Urothelium cell line (cell line): Measurements from ENCODE around the gene ZNF786.
"Not testable (repeated sequence)": the region's sequence is repeated elsewhere in the genome, so short reads cannot be mapped to it uniquely, and the experiment has no call there.

Source experiments
- DNase-seq: peaks from one replicate; pipeline ENCODE4 v3.0.0; 2011; ENCODE audit warnings: low spot score, mixed read lengths
- FAIRE-seq: peaks from 2 replicates; lab custom pipeline; 2011; peaks lifted over from hg19 to GRCh38; lab: Jason Lieb, UNC

Gene ZNF786

GRCh38 chr7:149090397-149091195 is at the start of gene ZNF786:
ZNF786 (minus strand) TSS chr7:149090718; CDS start chr7:149090640, 78 bp downstream.
- no peak for FAIRE-seq

GRCh38 chr7:149136118-149136517 is 45.6 kb upstream of the ZNF786 start:
- no peak for FAIRE-seq

More at GRCh38 chr7:149090397-149091195, at the start of gene ZNF786:
- DNase-seq, result peak; percentile 69

GRCh38 chr7:149133028-149133710 is 42.7 kb upstream of the ZNF786 start:
- DNase-seq (no peak), FAIRE-seq (no peak)

More at GRCh38 chr7:149136118-149136517, 45.6 kb upstream of the ZNF786 start:
- DNase-seq, result no peak

GRCh38 chr7:149130572-149131198 is 40.2 kb upstream of the ZNF786 start:
- DNase-seq (no peak), FAIRE-seq (no peak)

- peak; percentile 32 for DNase-seq
- FAIRE-seq, result no peak
Measured at GRCh38 chr7:149126662-149127266, 36.2 kb upstream of the ZNF786 start.

GRCh38 chr7:149125863-149126661 is 35.5 kb upstream of the ZNF786 start, which contains the start of gene ZNF425:
ZNF425 (minus strand) TSS chr7:149126324; CDS start chr7:149126213, 111 bp downstream.
- no peak for FAIRE-seq
- peak; percentile 77 for DNase-seq

GRCh38 chr7:149125189-149125862 is 34.8 kb upstream of the ZNF786 start:
- DNase-seq (no peak), FAIRE-seq (no peak)

- DNase-seq (no peak), FAIRE-seq (no peak)
Measured at GRCh38 chr7:149109969-149110368, 19.5 kb upstream of the ZNF786 start.

GRCh38 chr7:149104749-149105148 is 14.2 kb upstream of the ZNF786 start:
- DNase-seq (no peak), FAIRE-seq (no peak)

GRCh38 chr7:149104214-149104613 is 13.7 kb upstream of the ZNF786 start:
- DNase-seq (no peak), FAIRE-seq (no peak)

GRCh38 chr7:149103424-149103823 is 12.9 kb upstream of the ZNF786 start:
- FAIRE-seq (no peak), DNase-seq (no peak)

- FAIRE-seq (no peak), DNase-seq (no peak)
Measured at GRCh38 chr7:149102666-149103065, 12.1 kb upstream of the ZNF786 start.

- FAIRE-seq (no peak), DNase-seq (no peak)
Measured at GRCh38 chr7:149100821-149101220, 10.3 kb upstream of the ZNF786 start.

- FAIRE-seq (no peak), DNase-seq (no peak)
Measured at GRCh38 chr7:149099058-149099457, 8.5 kb upstream of the ZNF786 start.

GRCh38 chr7:149097088-149097487 is 6.6 kb upstream of the ZNF786 start:
- FAIRE-seq (no peak), DNase-seq (no peak)

- no peak for FAIRE-seq
Measured at GRCh38 chr7:149093228-149093627, 2.7 kb upstream of the ZNF786 start.

GRCh38 chr7:149092244-149092643 is 1.7 kb upstream of the ZNF786 start:
- DNase-seq, FAIRE-seq: not testable (repeated sequence)

More at GRCh38 chr7:149093228-149093627, 2.7 kb upstream of the ZNF786 start:
- no peak for DNase-seq

- DNase-seq, result no peak
- FAIRE-seq, result no peak
Measured at GRCh38 chr7:149087376-149087775, 3.1 kb downstream of the ZNF786 start.

GRCh38 chr7:149085866-149086265 is 4.7 kb downstream of the ZNF786 start:
- FAIRE-seq, result no peak

GRCh38 chr7:149084407-149084806 is 6.1 kb downstream of the ZNF786 start:
- DNase-seq (no peak), FAIRE-seq (no peak)

More at GRCh38 chr7:149085866-149086265, 4.7 kb downstream of the ZNF786 start:
- DNase-seq, result no peak
